A549 (cell line): ENCODE results near the gene POLDIP2. TPM values are rescaled to one million over a fixed set of nuclear protein-coding genes. Genes with fewer than 3 reads are reported as not detected.
A peak's percentile ranks its signal among the peaks of the same experiment; 100 is the strongest.

Experiments
- ATAC-seq, 2 experiments: fragments of 200-7000 bp in 1 of 2; fragments of >200 bp in 1 of 2; cut with Nextera tagmentation in 1 of 2; cut with Tn5 transposase in 1 of 2; 3 replicates each; pipeline versions ENCODE4 v1.8.0 to v1.9.1; 2018 to 2020; ENCODE audit warnings: mild to moderate bottlenecking in 1 of 2, moderate library complexity in 1 of 2
- CTCF ChIA-PET: fragments of 300-600 bp; sonication (Branson Sonifier 250); formaldehyde crosslinking; extraction: SDS; loops from one replicate; lab custom pipeline; 2021; ENCODE audit warnings: antibody characterized with exemption, inconsistent platforms; lab: Yijun Ruan, JAX
- POLR2A ChIA-PET: fragments of 350-600 bp; formaldehyde crosslinking; extraction: SDS; loops from one replicate; lab custom pipeline; 2021; ENCODE audit warnings: antibody characterized with exemption, inconsistent platforms; lab: Yijun Ruan, JAX
- DNase-seq, 2 experiments: peaks; one replicate each; pipeline versions ENCODE4 v3.0.0 to v3.0.0-alpha.2; 2011 to 2016; ENCODE audit warnings: low read depth in 1 of 2, low spot score in 1 of 2
- FAIRE-seq: peaks from 2 replicates; lab custom pipeline; 2011; peaks lifted over from hg19 to GRCh38; lab: Jason Lieb, UNC
- H3K27ac ChIP-seq, 2 experiments: fragments of >200 bp; sonication (Bioruptor Twin); formaldehyde crosslinking; 3 replicates each; pipeline ENCODE4 v1.5.1; 2016 to 2017
- H3K4me1 ChIP-seq: fragments of >200 bp; sonication (Bioruptor Twin); formaldehyde crosslinking; 3 replicates; pipeline ENCODE4 v1.6.1; 2016
- H3K4me2 ChIP-seq: fragments of >200 bp; sonication (Bioruptor Twin); formaldehyde crosslinking; 3 replicates; pipeline ENCODE4 v1.6.1; 2016
- H3K4me3 ChIP-seq: fragments of >200 bp; sonication (Bioruptor Twin); formaldehyde crosslinking; 3 replicates; pipeline ENCODE4 v1.5.1; 2016
- H3K9me3 ChIP-seq: fragments of >200 bp; sonication (Bioruptor Twin); formaldehyde crosslinking; 3 replicates; pipeline ENCODE4 v1.6.1; 2016
- CBX2 ChIP-seq: fragments of 200-600 bp; sonication (generic); IDR thresholded peaks from 2 replicates; pipeline ENCODE4 v1.6.1; 2016; ENCODE audit warnings: low read depth, mild to moderate bottlenecking, borderline replicate concordance
- CBX8 ChIP-seq: fragments of 200-600 bp; sonication (generic); IDR thresholded peaks from 2 replicates; pipeline ENCODE4 v1.6.1; 2016
- CHD4 ChIP-seq: fragments of 200-600 bp; sonication (generic); IDR thresholded peaks from 2 replicates; pipeline ENCODE4 v1.6.1; 2016; ENCODE audit warnings: antibody characterized with exemption, mild to moderate bottlenecking, borderline replicate concordance
- EHMT2 ChIP-seq: fragments of 200-600 bp; sonication (generic); IDR thresholded peaks from 2 replicates; pipeline ENCODE4 v1.6.1; 2016; ENCODE audit warnings: antibody characterized with exemption, low read depth, mild to moderate bottlenecking, moderate library complexity
- ELK1 ChIP-seq: fragments of 150-350 bp; IDR thresholded peaks from 2 replicates; pipeline ENCODE4 v1.6.1; 2014; ENCODE audit warnings: low read depth, mild to moderate bottlenecking, low read length
- FOXS1 ChIP-seq: fragments of 250-450 bp; sonication (Bioruptor Pico); IDR thresholded peaks from 2 replicates; pipeline ENCODE4 v1.5.0; 2020; ENCODE audit warnings: mild to moderate bottlenecking, moderate library complexity
- GATA3 ChIP-seq: IDR thresholded peaks from 2 replicates; pipeline ENCODE4 v1.6.1; 2012; ENCODE audit warnings: borderline replicate concordance
- HOXB13 ChIP-seq: fragments of 250-450 bp; sonication (Bioruptor Pico); IDR thresholded peaks from 2 replicates; pipeline ENCODE4 v1.5.0; 2020; ENCODE audit warnings: low read depth, mild to moderate bottlenecking, moderate library complexity
- KDM1A ChIP-seq: fragments of 200-600 bp; sonication (generic); IDR thresholded peaks from 2 replicates; pipeline ENCODE4 v1.6.1; 2016; ENCODE audit warnings: low read depth, mild to moderate bottlenecking
- MAFK ChIP-seq: fragments of 450-650 bp; IDR thresholded peaks from 2 replicates; pipeline ENCODE4 v1.6.1; 2014; ENCODE audit not compliant: partially characterized antibody
- MAZ ChIP-seq: fragments of 150-350 bp; IDR thresholded peaks from 2 replicates; pipeline ENCODE4 v1.6.1; 2014; ENCODE audit warnings: antibody characterized with exemption, low read depth, low read length, borderline replicate concordance
- PHF8 ChIP-seq: fragments of 200-600 bp; sonication (generic); IDR thresholded peaks from 2 replicates; pipeline ENCODE4 v1.6.1; 2016; ENCODE audit warnings: low read depth, mild to moderate bottlenecking, antibody characterized with exemption, moderate library complexity, borderline replicate concordance
- POLR2A ChIP-seq: IDR thresholded peaks from 2 replicates; pipeline ENCODE4 v1.6.1; 2012; ENCODE audit warnings: mild to moderate bottlenecking, low read length
- REST ChIP-seq: fragments of 200-600 bp; sonication (generic); IDR thresholded peaks from 2 replicates; pipeline ENCODE4 v1.6.1; 2016; ENCODE audit warnings: antibody characterized with exemption, mild to moderate bottlenecking, moderate library complexity
- SREBF2 ChIP-seq: fragments of 450-650 bp; IDR thresholded peaks from 2 replicates; pipeline ENCODE4 v1.6.1; 2014; ENCODE audit warnings: mild to moderate bottlenecking, moderate library complexity
- ZC3H11A ChIP-seq: fragments of 450-650 bp; IDR thresholded peaks from 2 replicates; pipeline ENCODE4 v1.6.1; 2014; ENCODE audit warnings: antibody characterized with exemption, mild to moderate bottlenecking
- ZFP36 ChIP-seq: fragments of 450-650 bp; IDR thresholded peaks from 2 replicates; pipeline ENCODE4 v1.6.1; 2014; ENCODE audit warnings: borderline replicate concordance; ENCODE audit not compliant: partially characterized antibody
- ZSCAN20 ChIP-seq: fragments of 250-450 bp; sonication (Bioruptor Pico); IDR thresholded peaks from 2 replicates; pipeline ENCODE4 v1.8.0; 2022; ENCODE audit warnings: mild to moderate bottlenecking, moderate library complexity
- WGBS: methylation state at CpG from one replicate; pipeline ENCODE4 v1.1.6; 2017; ENCODE audit errors: missing lambda C conversion rate; 5-methylcytosine and 5-hydroxymethylcytosine counted together
- polyA plus RNA-seq, 4 experiments: library from polyadenylated mRNA; depleted of rRNA in 3 of 4; stranded (reverse); fragments of >200 nt; fragmentation: RNase III in 1 of 4; extraction: RNeasy Plus Mini Kit Qiagen cat#74134 plus additional on column Dnase treatment in 1 of 4; gene quantifications; 2 replicates in 3 of 4; 3 replicates in 1 of 4; pipeline ENCODE4 v1.2.3, GENCODE V29; 2011 to 2017
- TF ChIP-seq, protein P1 (sequence below): fragments of >200 bp; sonication (Bioruptor Twin); formaldehyde crosslinking; IDR thresholded peaks from 2 replicates; pipeline ENCODE4 v1.6.1; 2016
- TF ChIP-seq, protein P2 (sequence below): fragments of >200 bp; sonication (Bioruptor Twin); formaldehyde crosslinking; IDR thresholded peaks from 3 replicates; pipeline ENCODE4 v1.5.1; 2016

The POLDIP2 gene
- polyA plus RNA-seq, 2 of the 4 experiments (the other 2 are of a cell fraction), result 127 to 132 TPM

DNA sequence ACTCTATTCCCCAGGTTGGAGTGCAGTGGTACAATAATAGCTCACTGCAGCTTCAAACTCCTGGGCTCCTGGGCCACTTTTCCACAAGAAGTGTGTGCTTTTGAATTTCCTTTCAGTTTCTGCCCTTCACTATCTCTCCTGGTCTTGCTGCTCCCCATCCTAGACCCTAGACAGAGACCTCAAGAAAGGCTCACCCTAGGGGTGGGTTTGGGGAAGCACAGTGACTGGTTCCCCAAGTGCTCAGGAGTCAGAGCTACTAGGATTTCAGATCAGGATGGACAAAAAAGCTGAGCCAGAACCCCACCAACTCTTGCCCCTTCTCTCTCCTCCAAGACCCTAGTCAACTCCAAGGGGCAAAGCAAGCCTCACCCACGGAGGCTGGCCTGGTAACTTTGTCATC is 9.3 kb upstream of the POLDIP2 start:
- ATAC-seq, result no peak

DNA sequence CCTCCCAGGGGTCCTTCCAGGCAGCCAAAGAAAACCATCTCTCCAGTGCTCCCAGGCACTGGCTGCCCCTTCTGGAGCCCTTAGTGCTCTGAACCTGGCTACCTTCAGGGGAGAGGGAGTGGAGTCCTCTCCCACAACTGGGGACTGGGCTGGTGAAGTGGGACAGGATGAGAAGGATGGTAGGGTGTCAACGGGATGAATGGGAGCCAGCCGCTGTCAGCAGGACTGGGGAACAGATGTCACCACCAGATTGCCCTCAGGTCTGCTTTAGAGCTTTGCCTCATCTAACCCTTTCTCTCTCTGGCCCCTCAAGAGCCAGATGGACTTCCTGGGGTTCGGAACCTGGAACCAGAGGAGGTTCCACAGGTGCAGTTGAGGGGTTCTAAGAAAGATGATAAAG is 8.2 kb upstream of the POLDIP2 start:
- TF ChIP-seq FOXS1 (no peak), MAFK (no peak), KDM1A (no peak), GATA3 (no peak), CBX8 (no peak), PHF8 (no peak), HOXB13 (CRISPR knock-in tag) (no peak), EHMT2 (no peak), POLR2A (no peak), ZFP36 (no peak)
- TF ChIP-seq, protein P1, sequence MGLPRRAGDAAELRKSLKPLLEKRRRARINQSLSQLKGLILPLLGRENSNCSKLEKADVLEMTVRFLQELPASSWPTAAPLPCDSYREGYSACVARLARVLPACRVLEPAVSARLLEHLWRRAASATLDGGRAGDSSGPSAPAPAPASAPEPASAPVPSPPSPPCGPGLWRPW, result no peak
- TF ChIP-seq, all 56 proteins: peak for 0
- POLR2A ChIA-PET, result interaction anchor here (1.5 to 2.3 kb wide), 2 partner anchors 8 to 29 kb away, joined by 3 to 27 read pairs; partner anchors contain the start of gene POLDIP2
- H3K4me3 ChIP-seq, result no peak overlapping the region
- no peak overlapping the region for H3K4me2 ChIP-seq
- H3K9me3 ChIP-seq, result no peaks in the 10 kb centered on the region
- DNase-seq (no peak), ATAC-seq (no peak), FAIRE-seq (no peak)
- WGBS, result 87% methylated on average over 3 of the region's 3 CpGs
- no peak overlapping the region for H3K27ac ChIP-seq
- CTCF ChIA-PET, result interaction anchor here (0.8 to 5.5 kb wide), 2 partner anchors 8 to 51 kb away, joined by 3 to 27 read pairs; partner anchors contain the start of gene POLDIP2
- peaks cover 13% of the 10 kb centered on the region for H3K4me1 ChIP-seq

More for the DNA sequence above, 9.3 kb upstream of the POLDIP2 start:
- peaks cover 20% of the 10 kb centered on the region for H3K4me1 ChIP-seq
- H3K4me2 ChIP-seq, result no peak overlapping the region
- ChIA-PET POLR2A (interaction anchor here (0.8 to 2.3 kb wide), 2 partner anchors 9 to 31 kb away, joined by 3 to 27 read pairs; partner anchors contain the start of genes POLDIP2 and TNFAIP1), CTCF (interaction anchor here (0.8 to 5.5 kb wide), 6 partner anchors 9 to 115 kb away, joined by 3 to 27 read pairs (median 4); partner anchors contain the start of genes IFT20, POLDIP2 and TNFAIP1)
- DNase-seq (peak in 1 of 2 experiments; percentile 39), FAIRE-seq (no peak)
- no peak overlapping the region for H3K4me3 ChIP-seq
- no peaks in the 10 kb centered on the region for H3K9me3 ChIP-seq
- H3K27ac ChIP-seq, result no peak overlapping the region
- WGBS, result 60% methylated on average over 1 of the region's 1 CpG
- TF ChIP-seq MAZ, result no peak
- TF ChIP-seq, protein P2, sequence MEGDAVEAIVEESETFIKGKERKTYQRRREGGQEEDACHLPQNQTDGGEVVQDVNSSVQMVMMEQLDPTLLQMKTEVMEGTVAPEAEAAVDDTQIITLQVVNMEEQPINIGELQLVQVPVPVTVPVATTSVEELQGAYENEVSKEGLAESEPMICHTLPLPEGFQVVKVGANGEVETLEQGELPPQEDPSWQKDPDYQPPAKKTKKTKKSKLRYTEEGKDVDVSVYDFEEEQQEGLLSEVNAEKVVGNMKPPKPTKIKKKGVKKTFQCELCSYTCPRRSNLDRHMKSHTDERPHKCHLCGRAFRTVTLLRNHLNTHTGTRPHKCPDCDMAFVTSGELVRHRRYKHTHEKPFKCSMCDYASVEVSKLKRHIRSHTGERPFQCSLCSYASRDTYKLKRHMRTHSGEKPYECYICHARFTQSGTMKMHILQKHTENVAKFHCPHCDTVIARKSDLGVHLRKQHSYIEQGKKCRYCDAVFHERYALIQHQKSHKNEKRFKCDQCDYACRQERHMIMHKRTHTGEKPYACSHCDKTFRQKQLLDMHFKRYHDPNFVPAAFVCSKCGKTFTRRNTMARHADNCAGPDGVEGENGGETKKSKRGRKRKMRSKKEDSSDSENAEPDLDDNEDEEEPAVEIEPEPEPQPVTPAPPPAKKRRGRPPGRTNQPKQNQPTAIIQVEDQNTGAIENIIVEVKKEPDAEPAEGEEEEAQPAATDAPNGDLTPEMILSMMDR, result 0 out of 3 replicates have a peak, but pooled peaks have one; percentile 7
- TF ChIP-seq, all 56 proteins: peak for 1

- 91% methylated on average over 12 of the region's 13 CpGs for WGBS
- Histone ChIP-seq H3K4me1 (peaks cover 6% of the 10 kb centered on the region), H3K27ac (no peak within 1 kb of the TSS), H3K4me3 (no peak within 1 kb of the TSS), H3K4me2 (no peak within 1 kb of the TSS), H3K9me3 (no peaks in the 10 kb centered on the region)
- POLR2A ChIA-PET, result interaction anchor here (1.5 kb wide), 1 partner anchor 28 kb away, joined by 3 read pairs; no protein-coding TSS in a partner anchor
- no peak for FAIRE-seq
- CTCF ChIA-PET, result interaction anchor here (0.8 to 1.3 kb wide), 2 partner anchors 49 to 52 kb away, joined by 3 read pairs; no protein-coding TSS in a partner anchor
- no peak for DNase-seq
- no peak for ATAC-seq
- TF ChIP-seq REST (no peak), CHD4 (no peak), SREBF2 (no peak), GATA3 (no peak), ZSCAN20 (CRISPR knock-in tag) (no peak), ELK1 (no peak), ZC3H11A (no peak), CBX2 (no peak)
- TF ChIP-seq, all 56 proteins: peak for 0
Measured at GRCh38 chr17:28364665-28365363, 7.5 kb upstream of the POLDIP2 start, which contains the start of gene SEBOX. SEBOX (minus strand) TSS chr17:28365199; CDS start chr17:28365151, 48 bp downstream.
